PC-9 (cell line): Measurements from ENCODE around the gene TMEM254. TPM values are rescaled to one million over a fixed set of nuclear protein-coding genes. Genes with fewer than 3 reads are reported as not detected.

Experiments used
- BruUV-seq: library from RNA; stranded (reverse); fragments of 400-500 nt; replicated peaks from 2 replicates; lab custom pipeline; 2021; lab: Mats Ljungman, UMichigan
- CTCF ChIA-PET: fragments of 300-600 bp; sonication (Branson Sonifier 250); formaldehyde crosslinking; loops from one replicate; lab custom pipeline; 2022; ENCODE audit warnings: antibody characterized with exemption; lab: Charles Lee
- POLR2A ChIA-PET: fragments of 300-600 bp; sonication (Branson Sonifier 250); formaldehyde crosslinking; loops from one replicate; lab custom pipeline; 2022; ENCODE audit warnings: antibody characterized with exemption; ENCODE audit not compliant: unreplicated experiment; lab: Charles Lee
- DNase-seq, 2 experiments: peaks; one replicate each; pipeline versions ENCODE4 v3.0.0 to v3.0.0-alpha.2; 2015 to 2022; ENCODE audit warnings: mixed read lengths in 1 of 2
- H2AFZ ChIP-seq: fragments of 200-600 bp; sonication (generic); 2 replicates; pipeline ENCODE4 v1.8.1; 2017; ENCODE audit warnings: antibody characterized with exemption
- H3F3A ChIP-seq: fragments of 200-600 bp; sonication (generic); 2 replicates; pipeline ENCODE4 v1.8.1; 2017; ENCODE audit warnings: antibody characterized with exemption, mild to moderate bottlenecking, low read depth; ENCODE audit not compliant: insufficient read depth
- H3K27ac ChIP-seq: fragments of 200-600 bp; sonication (generic); 2 replicates; pipeline ENCODE4 v1.6.1; 2016; ENCODE audit warnings: mixed run types
- H3K27me3 ChIP-seq: fragments of 200-600 bp; sonication (generic); 2 replicates; pipeline ENCODE4 v1.6.1; 2016; ENCODE audit warnings: low read depth, mixed run types; ENCODE audit not compliant: insufficient read depth
- H3K36me3 ChIP-seq: fragments of 200-600 bp; sonication (generic); 2 replicates; pipeline ENCODE4 v1.6.1; 2016; ENCODE audit warnings: low read depth, mixed run types
- H3K4me1 ChIP-seq: fragments of 200-600 bp; sonication (generic); replicated peaks from 2 replicates; pipeline ENCODE4 v1.6.1; 2016; ENCODE audit warnings: mixed run types; ENCODE audit not compliant: insufficient read depth
- H3K4me2 ChIP-seq: fragments of 200-600 bp; sonication (generic); 2 replicates; pipeline ENCODE4 v1.6.1; 2017; ENCODE audit warnings: mixed run types
- H3K4me3 ChIP-seq: fragments of 200-600 bp; sonication (generic); 2 replicates; pipeline ENCODE4 v1.6.1; 2016; ENCODE audit warnings: mixed run types
- H3K79me2 ChIP-seq: fragments of 200-600 bp; sonication (generic); 2 replicates; pipeline ENCODE4 v1.6.1; 2017; ENCODE audit warnings: low read depth, mixed run types
- H3K9me2 ChIP-seq: fragments of 200-600 bp; sonication (generic); 2 replicates; pipeline ENCODE4 v1.8.1; 2017; ENCODE audit warnings: mild to moderate bottlenecking; ENCODE audit not compliant: insufficient read depth
- H3K9me3 ChIP-seq: fragments of 200-600 bp; sonication (generic); 2 replicates; pipeline ENCODE4 v1.8.1; 2016; ENCODE audit warnings: low read depth; ENCODE audit not compliant: insufficient read depth
- H4K20me1 ChIP-seq: fragments of 200-600 bp; sonication (generic); 2 replicates; pipeline ENCODE4 v1.8.1; 2017; ENCODE audit not compliant: insufficient read depth
- CTCF ChIP-seq: fragments of 200-600 bp; sonication (generic); conservative IDR thresholded peaks from 2 replicates; pipeline ENCODE4 v1.6.1; 2017; ENCODE audit warnings: mixed run types, antibody characterized with exemption, mild to moderate bottlenecking, moderate library complexity
- EZH2 ChIP-seq: fragments of 200-600 bp; sonication (generic); IDR thresholded peaks from 2 replicates; pipeline ENCODE4 v1.8.0; 2017; ENCODE audit warnings: antibody characterized with exemption, low read depth
- intact Hi-C: fragments of 100-400 bp; cut with micrococcal nuclease; formaldehyde crosslinking; loops from one replicate; pipeline ENCODE4 v1.10.0; 2022; ENCODE audit not compliant: unreplicated experiment
- total RNA-seq: library from RNA; stranded (reverse); gene quantifications from 2 replicates; pipeline ENCODE4 v1.2.3, GENCODE V29; 2021

TMEM254 gene
- total RNA-seq, 1 experiment from 2014 or later = 36.6 TPM

GRCh38 chr10:80139265-80139664 lies 60.8 kb downstream of the TMEM254 start:
- Histone ChIP-seq H3K9me2 (no peaks in the 10 kb centered on the region), H3K4me1 (peaks cover 5% of the 10 kb centered on the region), H3K9me3 (no peaks in the 10 kb centered on the region), H3K27me3 (no peaks in the 10 kb centered on the region), H4K20me1 (no peaks in the 10 kb centered on the region), H3K36me3 (no peaks in the 10 kb centered on the region), H3K4me3 (no peak overlapping the region), H3K79me2 (no peaks in the 10 kb centered on the region), H3K27ac (no peak overlapping the region), H3K4me2 (no peak overlapping the region), H2AFZ (no peak overlapping the region), H3F3A (peaks cover 4% of the 10 kb centered on the region; the same call in 1 of the 2 replicates)
- ChIA-PET CTCF (interaction anchor here (0.7 kb wide), 1 partner anchor 600 kb away, joined by 12 read pairs; no protein-coding TSS in a partner anchor), POLR2A (no interaction called here)
- no TSS peak for BruUV-seq
- intact Hi-C loops = no loop called here
- no peak for TF ChIP-seq CTCF
- no peak for TF ChIP-seq EZH2
- no peak for DNase-seq

DNA sequence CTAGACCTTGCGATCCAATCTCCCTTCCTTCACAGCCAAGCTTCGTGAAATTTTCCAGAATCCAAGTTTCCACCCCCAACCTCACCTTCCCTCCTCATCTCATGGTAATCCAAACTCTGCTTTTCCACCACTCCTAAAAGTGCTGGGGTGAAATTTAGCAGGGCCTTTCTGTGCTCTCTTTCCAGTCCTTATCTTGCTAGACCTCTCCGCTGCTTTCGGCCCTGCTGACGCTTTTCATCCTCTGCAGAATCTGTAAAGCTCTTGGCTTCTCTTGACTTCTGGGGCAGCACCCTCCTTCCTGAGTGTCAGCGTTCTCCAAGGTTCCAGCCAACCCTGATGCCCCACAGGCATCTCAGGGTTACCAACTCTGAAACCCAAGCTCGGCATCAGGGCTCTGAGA lies 61.8 kb downstream of the TMEM254 start:
- Histone ChIP-seq H4K20me1 (no peaks in the 10 kb centered on the region), H3F3A (peaks cover 12% of the 10 kb centered on the region; the same call in 1 of the 2 replicates), H2AFZ (no peak overlapping the region), H3K27me3 (no peaks in the 10 kb centered on the region), H3K9me3 (no peaks in the 10 kb centered on the region), H3K36me3 (no peaks in the 10 kb centered on the region), H3K4me3 (no peak overlapping the region), H3K79me2 (no peaks in the 10 kb centered on the region), H3K9me2 (no peaks in the 10 kb centered on the region), H3K4me2 (no peak overlapping the region), H3K27ac (no peak overlapping the region), H3K4me1 (peaks cover 15% of the 10 kb centered on the region)
- BruUV-seq = no TSS peak
- ChIA-PET POLR2A (no interaction called here), CTCF (interaction anchor here (0.7 kb wide), 1 partner anchor 601 kb away, joined by 12 read pairs; no protein-coding TSS in a partner anchor)
- intact Hi-C loops = loop anchor here (5.0 kb wide), 1 partner anchor 93 kb away; no protein-coding TSS in a partner anchor
- TF ChIP-seq EZH2 = no peak
- no peak for TF ChIP-seq CTCF
- no peak for DNase-seq

- Histone ChIP-seq H3K4me2 (no peak overlapping the region), H3K27me3 (no peaks in the 10 kb centered on the region), H2AFZ (no peak overlapping the region), H4K20me1 (no peaks in the 10 kb centered on the region), H3K27ac (no peak overlapping the region), H3K9me2 (no peaks in the 10 kb centered on the region), H3F3A (peaks cover 27% of the 10 kb centered on the region), H3K4me3 (no peak overlapping the region), H3K4me1 (peaks cover 23% of the 10 kb centered on the region), H3K79me2 (no peaks in the 10 kb centered on the region), H3K9me3 (no peaks in the 10 kb centered on the region), H3K36me3 (no peaks in the 10 kb centered on the region)
- no TSS peak for BruUV-seq
- ChIA-PET CTCF (interaction anchor here (0.6 to 2.3 kb wide), 3 partner anchors 81 to 698 kb away, joined by 3 to 29 read pairs (median 3); no protein-coding TSS in a partner anchor), POLR2A (interaction anchor here (0.5 kb wide), 1 partner anchor 14 kb away, joined by 4 read pairs; no protein-coding TSS in a partner anchor)
- intact Hi-C loops = loop anchor here (2.0 to 5.0 kb wide), 3 partner anchors 63 to 605 kb away; partner anchors contain the start of gene TMEM254
- TF ChIP-seq EZH2 (no peak), CTCF (no peak)
- no peak for DNase-seq
Observed at GRCh38 chr10:80141696-80142460, 63.4 kb downstream of the TMEM254 start.

Other genes with a start within 250 kb of the TMEM254 start
- 1.5 TPM in 1 of 2 replicates, not detected in the other for gene SFTPD, start 129.6 kb upstream of the TMEM254 start, total RNA-seq
- 2.1 TPM in 1 of 2 replicates, not detected in the other for gene PLAC9, start 54.1 kb downstream of the TMEM254 start, total RNA-seq
- 287 and 318 TPM in 2 replicates for gene ANXA11, start 126.9 kb downstream of the TMEM254 start, total RNA-seq
- gene MAT1A, start 211.0 kb downstream of the TMEM254 start, total RNA-seq = not detected in 2 replicates